GM23338 (cell line): Measurements from ENCODE around the gene COMMD10. TPM values are rescaled to one million over a fixed set of nuclear protein-coding genes. Genes with fewer than 3 reads are reported as not detected.

Experiments used
- ATAC-seq: fragments of 200-7000 bp; cut with Tn5 transposase; 3 replicates; pipeline ENCODE4 v1.9.1; 2020
- DNase-seq: peaks from one replicate; pipeline ENCODE4 v3.0.0-alpha.2; 2015; ENCODE audit warnings: low spot score
- H2AFZ ChIP-seq: fragments of 200-600 bp; sonication (generic); 2 replicates; pipeline ENCODE4 v1.8.0; 2016; ENCODE audit warnings: antibody characterized with exemption, mild to moderate bottlenecking, moderate library complexity
- H3F3A ChIP-seq: fragments of 200-600 bp; sonication (generic); replicated peaks from 2 replicates; pipeline ENCODE4 v1.8.0; 2017; ENCODE audit warnings: antibody characterized with exemption, mixed run types, low read depth
- H3K27ac ChIP-seq: fragments of 200-600 bp; sonication (generic); 2 replicates; pipeline ENCODE4 v1.6.1; 2016; ENCODE audit warnings: low read depth
- H3K27me3 ChIP-seq: fragments of 200-600 bp; sonication (generic); 2 replicates; pipeline ENCODE4 v1.8.0; 2016; ENCODE audit warnings: mild to moderate bottlenecking, mixed run types, moderate library complexity; ENCODE audit not compliant: insufficient read depth
- H3K36me3 ChIP-seq: fragments of 200-600 bp; sonication (generic); 2 replicates; pipeline ENCODE4 v1.8.0; 2016; ENCODE audit warnings: mild to moderate bottlenecking; ENCODE audit not compliant: insufficient read depth
- H3K4me1 ChIP-seq: fragments of 200-600 bp; sonication (generic); 2 replicates; pipeline ENCODE4 v1.8.0; 2016; ENCODE audit warnings: mild to moderate bottlenecking, moderate library complexity; ENCODE audit not compliant: insufficient read depth
- H3K4me2 ChIP-seq: fragments of 200-600 bp; sonication (generic); 2 replicates; pipeline ENCODE4 v1.7.1; 2017; ENCODE audit warnings: mixed run types
- H3K4me3 ChIP-seq: fragments of 200-600 bp; sonication (generic); 2 replicates; pipeline ENCODE4 v1.6.1; 2016; ENCODE audit warnings: mixed run types
- H3K79me2 ChIP-seq: fragments of 200-600 bp; sonication (generic); replicated peaks from 2 replicates; pipeline ENCODE4 v1.8.0; 2017; ENCODE audit warnings: mild to moderate bottlenecking; ENCODE audit not compliant: insufficient read depth
- H3K9me2 ChIP-seq: fragments of 200-600 bp; sonication (generic); 2 replicates; pipeline ENCODE4 v1.8.0; 2017; ENCODE audit not compliant: insufficient read depth
- H4K20me1 ChIP-seq: fragments of 200-600 bp; sonication (generic); replicated peaks from 2 replicates; pipeline ENCODE4 v1.8.0; 2017; ENCODE audit warnings: mild to moderate bottlenecking; ENCODE audit not compliant: insufficient read depth
- H3K27ac Mint-ChIP-seq: 2 replicates; pipeline ENCODE4 v1.8.0; 2020; ENCODE audit warnings: inconsistent platforms, mild to moderate bottlenecking, moderate library complexity, mixed read lengths
- H3K27me3 Mint-ChIP-seq: 3 replicates; pipeline ENCODE4 v1.8.0; 2022; ENCODE audit warnings: low read depth, mild to moderate bottlenecking, moderate library complexity, mixed read lengths, inconsistent platforms; ENCODE audit not compliant: insufficient read depth, poor library complexity
- H3K36me3 Mint-ChIP-seq: 3 replicates; pipeline ENCODE4 v1.8.0; 2021; ENCODE audit warnings: low read depth, mild to moderate bottlenecking, inconsistent platforms, moderate library complexity, mixed read lengths
- H3K4me1 Mint-ChIP-seq: 3 replicates; pipeline ENCODE4 v1.8.0; 2020; ENCODE audit warnings: mild to moderate bottlenecking, inconsistent platforms, mixed read lengths
- H3K4me3 Mint-ChIP-seq: 3 replicates; pipeline ENCODE4 v1.8.0; 2021; ENCODE audit warnings: moderate library complexity, mild to moderate bottlenecking, inconsistent platforms, mixed read lengths
- H3K9me3 Mint-ChIP-seq: 3 replicates; pipeline ENCODE4 v1.8.0; 2020; ENCODE audit warnings: moderate library complexity, mild to moderate bottlenecking, inconsistent platforms, mixed read lengths
- CREB1 ChIP-seq: fragments of 250-450 bp; sonication (Bioruptor Pico); IDR thresholded peaks from 2 replicates; pipeline ENCODE4 v1.5.0; 2020; ENCODE audit warnings: low read depth, mild to moderate bottlenecking, moderate library complexity
- CTCF ChIP-seq, 2 experiments: fragments of 200-600 bp in 1 of 2; sonication (generic) in 1 of 2; conservative IDR thresholded peaks; 2 replicates each; pipeline versions ENCODE4 v1.5.1 to v1.6.1; 2016 to 2017; ENCODE audit warnings: antibody characterized with exemption in 2 of 2, low read depth in 2 of 2, mild to moderate bottlenecking in 2 of 2, moderate library complexity in 1 of 2
- ETS1 ChIP-seq: IDR thresholded peaks from 2 replicates; pipeline ENCODE4 v1.6.1; 2016; ENCODE audit warnings: antibody characterized with exemption
- EZH2 ChIP-seq: fragments of 200-600 bp; sonication (generic); IDR thresholded peaks from one replicate; pipeline ENCODE4 v1.8.0; 2017; ENCODE audit warnings: antibody characterized with exemption, mild to moderate bottlenecking, low read depth; ENCODE audit not compliant: unreplicated experiment
- EZH2phosphoT487 ChIP-seq: fragments of 200-600 bp; sonication (generic); IDR thresholded peaks from one replicate; pipeline ENCODE4 v1.8.1; 2018; ENCODE audit warnings: antibody characterized with exemption; ENCODE audit not compliant: unreplicated experiment
- JUNB ChIP-seq: IDR thresholded peaks from one replicate; pipeline ENCODE4 v1.6.1; 2016; ENCODE audit warnings: antibody characterized with exemption; ENCODE audit not compliant: unreplicated experiment
- NANOG ChIP-seq: IDR thresholded peaks from 2 replicates; pipeline ENCODE4 v1.6.1; 2016; ENCODE audit warnings: antibody characterized with exemption, borderline replicate concordance
- POLR2AphosphoS5 ChIP-seq: IDR thresholded peaks from 2 replicates; pipeline ENCODE4 v1.6.1; 2016; ENCODE audit warnings: antibody characterized with exemption, low read depth
- REST ChIP-seq: IDR thresholded peaks from one replicate; pipeline ENCODE4 v1.6.1; 2018; ENCODE audit warnings: antibody characterized with exemption; ENCODE audit not compliant: unreplicated experiment
- STAT1 ChIP-seq: IDR thresholded peaks from one replicate; pipeline ENCODE4 v1.6.1; 2016; ENCODE audit warnings: antibody characterized with exemption; ENCODE audit not compliant: unreplicated experiment
- ZNF114 ChIP-seq: fragments of 250-450 bp; sonication (Bioruptor Pico); IDR thresholded peaks from 2 replicates; pipeline ENCODE4 v1.5.0; 2020; ENCODE audit warnings: mild to moderate bottlenecking, moderate library complexity
- ZNF331 ChIP-seq: fragments of 250-450 bp; sonication (Bioruptor Pico); IDR thresholded peaks from 2 replicates; pipeline ENCODE4 v1.5.0; 2020; ENCODE audit warnings: low read depth, mild to moderate bottlenecking, moderate library complexity
- polyA plus RNA-seq: library from polyadenylated mRNA; unstranded; fragments of >200 nt; fragmentation: Nextera tagmentation; extraction: Ambion mirVana; gene quantifications from 2 replicates; pipeline ENCODE4 v1.2.1, GENCODE V29; 2016
- total RNA-seq: library from RNA; depleted of rRNA; stranded (reverse); fragments of >200 nt; shearing (Covaris generic); gene quantifications from 2 replicates; pipeline ENCODE4 v1.2.3, GENCODE V29; 2014

COMMD10 gene
- total and polyA plus RNA-seq, 2 experiments from 2014 or later: 58.5 to 84.0 TPM

GRCh38 chr5:116265471-116265870, 180.6 kb downstream of the COMMD10 start (continued):
- no peak for TF ChIP-seq REST
- TF ChIP-seq JUNB: no peak
- TF ChIP-seq CTCF (conservative IDR thresholded peaks at IDR 0.05; ENCODE audit: low read depth in 2 of 2): no peak

- DNase-seq (no peak), ATAC-seq (no peak)
- Mint-ChIP-seq H3K36me3 (peaks cover 11% of the 10 kb centered on the region), H3K4me1 (no peaks in the 10 kb centered on the region), H3K27me3 (peaks cover 3% of the 10 kb centered on the region), H3K27ac (no peak overlapping the region), H3K9me3 (no peaks in the 10 kb centered on the region; the same call in 2 of the 3 replicates), H3K4me3 (no peak overlapping the region)
- no peaks in the 10 kb centered on the region for H3K9me2 ChIP-seq
- H3K27ac ChIP-seq: no peak overlapping the region
- no peaks in the 10 kb centered on the region for H3F3A ChIP-seq
- no peak overlapping the region for H2AFZ ChIP-seq
- no peaks in the 10 kb centered on the region for H3K4me1 ChIP-seq
- H3K36me3 ChIP-seq: no peaks in the 10 kb centered on the region
- no peak overlapping the region for H3K4me3 ChIP-seq
- H3K79me2 ChIP-seq: no peaks in the 10 kb centered on the region
- no peaks in the 10 kb centered on the region for H4K20me1 ChIP-seq
- no peak overlapping the region for H3K4me2 ChIP-seq
- H3K27me3 ChIP-seq: no peaks in the 10 kb centered on the region
- TF ChIP-seq CREB1: no peak
- no peak for TF ChIP-seq POLR2AphosphoS5
- no peak for TF ChIP-seq EZH2phosphoT487
- TF ChIP-seq NANOG: no peak
- TF ChIP-seq CTCF (conservative IDR thresholded peaks at IDR 0.05; ENCODE audit: low read depth in 2 of 2): no peak
- no peak for TF ChIP-seq REST
- no peak for TF ChIP-seq ZNF331 (CRISPR knock-in tag)
- TF ChIP-seq EZH2: no peak
- TF ChIP-seq JUNB: no peak
- TF ChIP-seq STAT1: no peak
- TF ChIP-seq ETS1: no peak
- TF ChIP-seq ZNF114 (CRISPR knock-in tag): no peak
Measured at GRCh38 chr5:116271446-116272025, 186.7 kb downstream of the COMMD10 start.
